Stimulated activated CD8-positive, alpha-beta memory T cell treated with anti-CD3 and anti-CD28 coated beads, Interleukin-12 subunit alpha, Interleukin-12 subunit beta, amount 100 ng/mL, for 24 hours (primary cell): ENCODE data around the gene GABARAP.

Source experiments
- DNase-seq: peaks from one replicate; pipeline ENCODE4 v3.0.0-alpha.2; 2020; ENCODE audit errors: extremely low read depth

The GABARAP gene

GRCh38 chr17:7241783-7242716 lies at the start of gene GABARAP:
Gene GABARAP (minus strand): TSS chr17:7242449. CDS start chr17:7242330, 119 bp downstream.
- peak; percentile 76 for DNase-seq

DNA sequence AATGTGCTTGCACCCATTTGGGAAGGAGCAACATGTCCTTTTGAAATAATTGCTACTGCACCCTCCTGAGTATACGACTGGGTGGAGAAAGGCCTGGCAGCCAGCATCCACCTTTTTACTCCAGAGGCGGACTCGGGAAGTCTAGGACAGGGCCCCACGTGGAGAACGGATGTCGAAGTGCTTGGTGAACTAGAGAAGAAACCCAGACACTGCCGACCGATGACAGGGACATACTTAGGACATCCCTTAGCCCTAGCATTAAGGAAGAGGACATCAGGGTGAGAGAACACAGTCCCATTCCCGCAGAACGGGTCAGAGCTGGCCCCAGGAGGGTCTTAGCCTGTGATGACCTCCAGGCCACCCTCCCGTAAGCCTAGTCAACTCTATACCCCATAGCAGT lies 48.4 kb upstream of the GABARAP start:
- DNase-seq, result no peak

DNA sequence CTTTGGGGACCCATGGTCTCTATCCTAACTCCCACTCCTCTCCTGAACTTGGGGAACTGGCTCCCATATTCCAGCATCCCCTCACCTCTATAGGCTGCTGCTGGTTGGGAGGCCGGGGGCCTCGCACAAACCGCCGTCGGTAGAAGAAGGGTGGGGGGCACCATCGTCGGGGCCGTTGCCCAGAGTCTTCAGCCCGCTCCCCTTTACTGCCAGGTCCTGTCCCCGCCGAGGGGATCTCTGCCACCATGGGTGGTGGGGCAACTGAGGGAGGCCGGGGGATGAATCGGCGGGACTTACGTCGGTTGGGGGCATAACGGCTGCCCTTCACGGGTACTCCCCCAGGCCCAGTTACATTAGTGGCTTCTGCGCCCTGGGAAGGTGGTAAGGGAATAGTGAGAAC lies 47.9 kb upstream of the GABARAP start:
- no peak for DNase-seq

DNA sequence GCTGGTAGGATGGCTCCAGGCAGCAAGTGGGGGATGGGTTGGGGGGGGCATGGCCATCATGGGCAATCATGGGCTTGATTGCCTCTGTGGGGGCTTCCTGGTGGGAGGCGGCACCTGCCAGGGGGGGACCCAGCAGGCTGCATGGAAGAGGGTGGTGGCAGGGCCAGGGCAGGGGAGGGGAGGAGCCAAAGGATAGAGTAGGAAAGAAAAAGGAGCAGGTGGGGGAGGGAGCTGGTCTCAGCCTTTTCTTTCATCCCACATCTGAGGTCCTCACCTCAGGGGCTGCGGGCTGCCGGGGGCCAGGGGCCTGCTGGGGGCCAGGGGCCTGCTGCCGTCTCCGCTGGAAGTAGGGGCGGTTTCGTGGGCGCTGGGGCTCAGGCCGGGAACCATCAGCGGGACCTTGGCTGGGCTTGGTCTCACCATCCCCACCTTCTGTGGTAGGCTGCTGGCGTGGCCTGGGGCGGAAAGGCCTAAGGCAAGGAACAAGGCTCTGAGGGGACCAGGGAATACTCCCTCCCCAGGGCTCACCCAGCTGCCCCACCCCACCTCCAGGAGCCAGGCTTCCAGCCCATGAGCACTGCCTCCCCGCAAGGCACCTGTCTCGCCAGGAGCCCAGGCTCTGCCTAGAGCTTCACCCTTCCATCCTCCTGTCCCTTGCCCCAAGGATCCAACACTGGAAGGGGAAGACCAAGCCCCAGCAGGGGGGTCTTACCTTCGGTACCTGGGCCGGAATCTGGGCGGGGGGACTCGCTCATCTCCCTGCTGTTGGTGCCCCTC lies 47.2 kb upstream of the GABARAP start:
- no peak for DNase-seq

DNA sequence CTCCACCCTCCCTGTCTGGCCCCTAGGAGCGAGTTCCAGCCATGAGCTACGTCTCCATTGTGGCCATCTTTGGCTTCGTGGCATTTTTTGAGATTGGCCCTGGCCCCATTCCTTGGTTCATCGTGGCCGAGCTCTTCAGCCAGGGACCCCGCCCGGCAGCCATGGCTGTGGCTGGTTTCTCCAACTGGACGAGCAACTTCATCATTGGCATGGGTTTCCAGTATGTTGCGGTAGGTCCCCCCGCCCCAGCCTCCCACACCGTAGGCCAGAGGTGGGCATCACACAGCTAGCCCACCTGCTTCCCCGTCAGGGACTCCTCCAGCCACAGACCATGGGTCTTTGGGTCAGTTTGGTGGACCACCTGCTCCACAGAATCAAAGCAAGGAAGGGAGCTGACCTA lies 43.4 kb upstream of the GABARAP start:
- DNase-seq, result no peak

GRCh38 chr17:7284911-7285310 lies 42.7 kb upstream of the GABARAP start:
- no peak for DNase-seq

DNA sequence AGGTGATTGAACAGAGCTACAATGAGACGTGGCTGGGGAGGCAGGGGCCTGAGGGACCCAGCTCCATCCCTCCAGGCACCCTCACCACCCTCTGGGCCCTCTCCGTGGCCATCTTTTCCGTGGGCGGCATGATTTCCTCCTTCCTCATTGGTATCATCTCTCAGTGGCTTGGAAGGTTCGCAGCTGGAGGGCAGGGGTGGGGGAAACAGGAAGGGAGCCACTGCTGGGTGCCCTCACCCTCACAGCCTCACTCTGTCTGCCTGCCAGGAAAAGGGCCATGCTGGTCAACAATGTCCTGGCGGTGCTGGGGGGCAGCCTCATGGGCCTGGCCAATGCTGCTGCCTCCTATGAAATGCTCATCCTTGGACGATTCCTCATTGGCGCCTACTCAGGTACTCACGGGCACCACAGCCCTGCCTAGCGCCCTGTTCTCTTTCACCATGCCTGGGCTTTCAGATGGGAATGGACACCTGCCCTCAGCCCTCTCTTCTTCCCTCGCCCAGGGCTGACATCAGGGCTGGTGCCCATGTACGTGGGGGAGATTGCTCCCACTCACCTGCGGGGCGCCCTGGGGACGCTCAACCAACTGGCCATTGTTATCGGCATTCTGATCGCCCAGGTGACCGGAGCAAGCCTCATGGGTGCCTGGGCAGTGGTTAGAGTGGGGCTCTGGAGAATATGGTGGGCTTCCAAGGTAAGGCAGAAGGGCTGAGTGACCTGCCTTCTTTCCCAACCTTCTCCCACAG lies 41.4 kb upstream of the GABARAP start:
- no peak for DNase-seq

DNA sequence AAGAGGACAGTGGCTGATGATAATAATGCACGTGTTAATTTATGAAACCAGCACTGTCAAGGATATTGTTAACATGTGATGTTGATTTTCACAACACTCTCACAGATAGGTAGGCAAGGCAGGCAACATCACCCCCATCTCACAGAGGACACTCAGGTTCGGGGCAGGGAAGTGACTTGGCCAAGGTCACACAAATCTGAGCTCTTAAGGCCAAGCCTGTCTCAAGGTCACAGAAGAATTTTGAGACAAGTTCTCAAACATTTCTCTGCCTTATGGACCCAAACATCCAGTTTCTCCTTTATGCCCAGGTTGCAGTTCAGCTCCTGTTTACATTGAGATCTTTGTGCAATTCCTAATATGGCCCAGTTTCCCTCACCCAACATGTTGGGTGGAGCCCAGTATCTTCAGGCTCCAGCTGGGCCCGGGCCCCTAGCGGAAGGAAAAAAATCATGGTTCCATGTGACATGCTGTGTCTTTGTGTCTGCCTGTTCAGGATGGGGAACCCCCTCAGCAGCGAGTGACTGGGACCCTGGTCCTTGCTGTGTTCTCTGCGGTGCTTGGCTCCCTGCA lies 40.6 kb upstream of the GABARAP start:
- no peak for DNase-seq

GRCh38 chr17:7281953-7282751 lies 39.9 kb upstream of the GABARAP start:
- no peak for DNase-seq

DNA sequence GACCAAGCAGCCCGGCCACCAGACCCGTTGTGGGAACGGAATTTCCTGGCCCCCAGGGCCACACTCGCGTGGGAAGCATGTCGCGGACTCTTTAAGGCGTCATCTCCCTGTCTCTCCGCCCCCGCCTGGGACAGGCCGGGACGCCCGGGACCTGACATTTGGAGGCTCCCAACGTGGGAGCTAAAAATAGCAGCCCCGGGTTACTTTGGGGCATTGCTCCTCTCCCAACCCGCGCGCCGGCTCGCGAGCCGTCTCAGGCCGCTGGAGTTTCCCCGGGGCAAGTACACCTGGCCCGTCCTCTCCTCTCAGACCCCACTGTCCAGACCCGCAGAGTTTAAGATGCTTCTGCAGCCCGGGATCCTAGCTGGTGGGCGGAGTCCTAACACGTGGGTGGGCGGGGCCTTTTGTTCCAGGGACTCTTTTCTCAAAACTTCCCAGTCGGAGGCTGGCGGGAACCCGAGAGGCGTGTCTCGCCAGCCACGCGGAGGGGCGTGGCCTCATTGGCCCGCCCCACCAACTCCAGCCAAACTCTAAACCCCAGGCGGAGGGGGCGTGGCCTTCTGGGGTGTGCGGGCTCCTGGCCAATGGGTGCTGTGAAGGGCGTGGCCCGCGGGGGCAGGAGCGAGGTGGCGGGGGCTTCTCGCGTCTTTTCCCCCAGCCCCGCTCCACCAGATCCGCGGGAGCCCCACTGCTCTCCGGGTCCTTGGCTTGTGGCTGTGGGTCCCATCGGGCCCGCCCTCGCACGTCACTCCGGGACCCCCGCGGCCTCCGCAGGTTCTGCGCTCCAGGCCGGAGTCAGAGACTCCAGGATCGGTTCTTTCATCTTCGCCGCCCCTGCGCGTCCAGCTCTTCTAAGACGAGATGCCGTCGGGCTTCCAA lies 39.1 kb upstream of the GABARAP start, which contains the start of gene SLC2A4:
Gene SLC2A4 (plus strand): TSS at position 645 of the 879 bp plus-strand sequence. CDS start 217 bp downstream, at position 862.
- peak; percentile 87 for DNase-seq

DNA sequence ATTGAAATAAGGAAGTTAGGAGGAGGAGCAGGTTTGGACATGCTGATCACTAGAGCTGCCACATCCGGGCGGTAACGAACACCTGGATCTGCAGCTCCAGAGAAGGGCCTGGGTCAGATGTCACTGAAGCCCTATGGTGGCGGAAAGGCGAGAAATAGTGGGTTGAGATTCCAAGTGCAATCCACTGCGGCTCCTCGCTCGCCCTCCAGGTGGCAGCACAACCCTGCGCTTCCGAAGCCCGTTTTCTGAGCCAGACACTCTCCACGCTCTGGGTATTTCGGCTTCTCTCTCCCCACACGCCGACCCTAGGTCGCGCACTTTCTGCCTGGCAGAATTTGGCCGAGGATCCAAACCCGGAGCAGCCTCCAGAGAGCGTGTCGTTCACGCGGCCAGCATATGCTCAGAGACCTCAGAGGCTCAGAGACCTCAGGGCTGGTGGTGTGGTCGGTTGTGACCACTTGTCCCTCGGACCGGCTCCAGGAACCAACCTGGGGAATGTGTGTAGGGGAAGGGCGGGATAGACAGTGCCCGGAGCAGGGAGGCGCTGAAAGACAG lies 38.3 kb upstream of the GABARAP start:
- peak; percentile 60 for DNase-seq

DNA sequence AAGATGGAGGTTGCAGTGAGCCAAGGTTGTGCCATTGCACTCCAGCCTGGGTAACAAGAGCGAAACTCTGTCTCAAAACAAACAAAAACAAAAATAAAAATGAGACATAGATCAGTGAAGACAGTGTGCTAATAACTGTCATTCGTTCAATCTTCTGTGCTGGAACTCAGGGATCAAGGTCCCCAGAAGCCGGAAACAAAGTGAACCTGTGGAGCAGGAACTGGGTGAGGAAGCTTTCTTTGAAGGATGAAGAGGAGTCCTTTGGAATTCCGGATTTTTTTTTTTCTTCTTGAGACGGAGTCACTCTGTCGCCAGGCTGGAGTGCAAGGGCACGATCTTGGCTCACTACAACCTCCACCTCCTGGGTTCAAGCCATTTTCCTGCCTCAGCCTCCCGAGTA lies 37.2 kb upstream of the GABARAP start:
- DNase-seq, result no peak

DNA sequence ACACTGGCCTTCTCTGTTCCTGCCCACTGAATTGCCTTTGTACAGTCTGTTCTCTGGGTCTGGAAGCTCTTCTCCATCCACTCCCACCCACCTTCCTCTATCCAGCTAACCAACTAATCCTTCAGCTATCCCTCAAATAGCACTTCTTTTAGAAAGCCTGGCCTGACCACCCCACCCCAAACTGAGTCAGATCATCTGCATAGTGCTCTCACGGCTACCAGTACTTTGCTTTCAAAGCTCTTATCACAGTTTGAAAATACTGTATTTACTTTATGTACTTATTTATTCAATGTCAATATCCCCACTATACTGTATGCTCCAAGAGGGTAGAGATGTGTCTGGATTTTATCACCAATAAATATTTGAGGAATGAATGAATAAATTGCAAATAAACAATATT lies 24.5 kb upstream of the GABARAP start:
- DNase-seq, result no peak

DNA sequence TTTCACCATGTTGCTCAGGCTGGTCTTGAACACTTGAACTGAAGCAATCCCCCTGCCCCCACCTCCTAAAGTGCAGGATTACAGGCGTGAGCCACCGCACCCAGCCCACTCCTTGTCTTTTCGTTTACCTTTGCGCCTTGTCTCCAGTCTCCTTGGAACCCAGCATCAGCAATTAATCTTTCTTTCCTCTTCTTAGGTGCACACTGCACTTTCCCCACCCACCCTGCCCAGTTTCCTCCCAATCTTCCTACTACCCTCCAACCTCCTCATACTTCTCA lies 21.5 kb upstream of the GABARAP start:
- DNase-seq, result no peak

GRCh38 chr17:7262935-7263800 lies 20.9 kb upstream of the GABARAP start:
- DNase-seq, result no peak

GRCh38 chr17:7262192-7262934 lies 20.1 kb upstream of the GABARAP start, which contains the start of gene CLDN7:
Gene CLDN7 (minus strand): TSS chr17:7262478. CDS start chr17:7262043, 435 bp downstream.
- DNase-seq, result no peak

DNA sequence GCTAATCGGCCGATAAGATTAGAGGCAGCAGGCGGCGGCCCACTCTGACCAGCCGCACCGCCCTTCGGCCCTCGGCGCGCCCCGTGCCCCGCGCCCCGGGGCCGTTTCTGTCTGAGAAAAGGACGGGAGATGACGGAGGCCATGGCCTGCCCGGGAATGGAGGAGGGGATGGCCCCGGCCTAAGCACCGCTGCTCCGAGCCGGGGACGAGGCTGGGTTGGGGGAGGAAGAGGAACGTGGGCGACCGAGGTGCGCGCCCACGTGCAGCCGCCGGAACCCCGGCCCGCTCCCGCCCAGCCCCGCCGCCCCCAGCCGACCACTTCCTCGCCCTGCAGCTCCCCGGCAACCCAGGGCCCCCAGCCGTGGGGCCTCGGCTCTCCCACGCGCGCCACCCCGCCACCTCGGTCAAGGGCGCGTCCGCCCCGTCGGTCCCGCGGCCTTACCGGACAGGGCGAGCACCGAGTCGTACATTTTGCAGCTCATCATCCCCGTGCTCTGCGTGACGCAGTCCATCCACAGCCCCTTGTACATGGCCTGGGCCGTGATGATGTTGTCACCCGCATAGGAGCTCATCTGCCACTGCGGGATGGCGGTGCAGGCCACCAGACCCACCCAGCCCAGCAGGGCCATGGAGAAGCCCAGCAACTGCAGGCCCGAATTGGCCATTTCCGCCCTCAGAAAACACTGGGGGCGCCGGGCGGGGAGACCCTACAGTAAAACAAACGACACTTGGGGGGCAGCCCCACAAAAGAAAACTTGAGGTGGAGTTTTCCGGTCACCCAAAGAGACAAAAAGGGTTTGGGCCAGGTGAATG lies 19.3 kb upstream of the GABARAP start:
- DNase-seq, result no peak
